ENCODE results near the gene TEX9.

Gene TEX9

GRCh38 chr15:56343879-56344278 is 21.3 kb upstream of the TEX9 start:
- no peak overlapping the region for H3K4me3 ChIP-seq (ENCODE audit: low read length)
- no peaks in the 10 kb centered on the region for H3K27me3 ChIP-seq (ENCODE audit: control insufficient read depth, insufficient read depth, low read length)
- H3K4me1 ChIP-seq (ENCODE audit: control insufficient read depth, insufficient read depth, low read length) = peaks cover 29% of the 10 kb centered on the region
- H3K9ac ChIP-seq (ENCODE audit: low read length) = no peak overlapping the region
- no peaks in the 10 kb centered on the region for H3K36me3 ChIP-seq (ENCODE audit: control insufficient read depth, insufficient read depth, low read length)
- no peaks in the 10 kb centered on the region for H3K9me3 ChIP-seq (ENCODE audit: control insufficient read depth, low read length)

GRCh38 chr15:56344336-56344735 is 20.9 kb upstream of the TEX9 start:
- H3K4me1 ChIP-seq (ENCODE audit: control insufficient read depth, insufficient read depth, low read length) = peaks cover 29% of the 10 kb centered on the region
- no peak overlapping the region for H3K4me3 ChIP-seq (ENCODE audit: low read length)
- H3K36me3 ChIP-seq (ENCODE audit: control insufficient read depth, insufficient read depth, low read length) = no peaks in the 10 kb centered on the region
- H3K27me3 ChIP-seq (ENCODE audit: control insufficient read depth, insufficient read depth, low read length) = no peaks in the 10 kb centered on the region
- H3K9me3 ChIP-seq (ENCODE audit: control insufficient read depth, low read length) = no peaks in the 10 kb centered on the region
- no peak overlapping the region for H3K9ac ChIP-seq (ENCODE audit: low read length)

- H3K27me3 ChIP-seq (ENCODE audit: control insufficient read depth, insufficient read depth, low read length) = no peaks in the 10 kb centered on the region
- H3K4me3 ChIP-seq (ENCODE audit: low read length) = no peak overlapping the region
- H3K36me3 ChIP-seq (ENCODE audit: control insufficient read depth, insufficient read depth, low read length) = no peaks in the 10 kb centered on the region
- H3K4me1 ChIP-seq (ENCODE audit: control insufficient read depth, insufficient read depth, low read length) = peaks cover 20% of the 10 kb centered on the region
- no peak overlapping the region for H3K9ac ChIP-seq (ENCODE audit: low read length)
- no peaks in the 10 kb centered on the region for H3K9me3 ChIP-seq (ENCODE audit: control insufficient read depth, low read length)
Observed at GRCh38 chr15:56346414-56346813, 18.8 kb upstream of the TEX9 start.

- H3K9me3 ChIP-seq (ENCODE audit: control insufficient read depth, low read length) = no peaks in the 10 kb centered on the region
- H3K4me1 ChIP-seq (ENCODE audit: control insufficient read depth, insufficient read depth, low read length) = peaks cover 15% of the 10 kb centered on the region
- no peaks in the 10 kb centered on the region for H3K36me3 ChIP-seq (ENCODE audit: control insufficient read depth, insufficient read depth, low read length)
- H3K27me3 ChIP-seq (ENCODE audit: control insufficient read depth, insufficient read depth, low read length) = no peaks in the 10 kb centered on the region
- H3K9ac ChIP-seq (ENCODE audit: low read length) = no peak overlapping the region
- H3K4me3 ChIP-seq (ENCODE audit: low read length) = no peak overlapping the region
Observed at GRCh38 chr15:56349554-56349953, 15.7 kb upstream of the TEX9 start.

- no peaks in the 10 kb centered on the region for H3K36me3 ChIP-seq (ENCODE audit: control insufficient read depth, insufficient read depth, low read length)
- no peaks in the 10 kb centered on the region for H3K9me3 ChIP-seq (ENCODE audit: control insufficient read depth, low read length)
- H3K9ac ChIP-seq (ENCODE audit: low read length) = no peak overlapping the region
- no peak overlapping the region for H3K4me3 ChIP-seq (ENCODE audit: low read length)
- H3K27me3 ChIP-seq (ENCODE audit: control insufficient read depth, insufficient read depth, low read length) = no peaks in the 10 kb centered on the region
- peaks cover 2% of the 10 kb centered on the region for H3K4me1 ChIP-seq (ENCODE audit: control insufficient read depth, insufficient read depth, low read length)
Observed at GRCh38 chr15:56351353-56351752, 13.9 kb upstream of the TEX9 start.

- H3K36me3 ChIP-seq (ENCODE audit: control insufficient read depth, insufficient read depth, low read length) = no peaks in the 10 kb centered on the region
- H3K4me1 ChIP-seq (ENCODE audit: control insufficient read depth, insufficient read depth, low read length) = no peaks in the 10 kb centered on the region
Observed at GRCh38 chr15:56351957-56352506, 13.2 kb upstream of the TEX9 start.

GRCh38 chr15:56353119-56353518 is 12.1 kb upstream of the TEX9 start:
- Histone ChIP-seq H3K36me3 (ENCODE audit: control insufficient read depth, insufficient read depth, low read length) (no peaks in the 10 kb centered on the region), H3K9ac (ENCODE audit: low read length) (no peak overlapping the region), H3K4me1 (ENCODE audit: control insufficient read depth, insufficient read depth, low read length) (no peaks in the 10 kb centered on the region), H3K9me3 (ENCODE audit: control insufficient read depth, low read length) (no peaks in the 10 kb centered on the region), H3K4me3 (ENCODE audit: low read length) (no peak overlapping the region), H3K27me3 (ENCODE audit: control insufficient read depth, insufficient read depth, low read length) (no peaks in the 10 kb centered on the region)

More at GRCh38 chr15:56351957-56352506, 13.2 kb upstream of the TEX9 start:
- Histone ChIP-seq H3K27me3 (ENCODE audit: control insufficient read depth, insufficient read depth, low read length) (no peaks in the 10 kb centered on the region), H3K9ac (ENCODE audit: low read length) (no peak overlapping the region), H3K4me3 (ENCODE audit: low read length) (no peak overlapping the region), H3K9me3 (ENCODE audit: control insufficient read depth, low read length) (no peaks in the 10 kb centered on the region)

GRCh38 chr15:56353740-56354139 is 11.5 kb upstream of the TEX9 start:
- no peak overlapping the region for H3K4me3 ChIP-seq (ENCODE audit: low read length)
- H3K4me1 ChIP-seq (ENCODE audit: control insufficient read depth, insufficient read depth, low read length) = no peaks in the 10 kb centered on the region
- H3K27me3 ChIP-seq (ENCODE audit: control insufficient read depth, insufficient read depth, low read length) = no peaks in the 10 kb centered on the region
- H3K9ac ChIP-seq (ENCODE audit: low read length) = no peak overlapping the region
- H3K9me3 ChIP-seq (ENCODE audit: control insufficient read depth, low read length) = no peaks in the 10 kb centered on the region
- no peaks in the 10 kb centered on the region for H3K36me3 ChIP-seq (ENCODE audit: control insufficient read depth, insufficient read depth, low read length)

- Histone ChIP-seq H3K36me3 (ENCODE audit: control insufficient read depth, insufficient read depth, low read length) (no peaks in the 10 kb centered on the region), H3K4me3 (ENCODE audit: low read length) (no peak overlapping the region), H3K4me1 (ENCODE audit: control insufficient read depth, insufficient read depth, low read length) (no peaks in the 10 kb centered on the region), H3K27me3 (ENCODE audit: control insufficient read depth, insufficient read depth, low read length) (no peaks in the 10 kb centered on the region), H3K9ac (ENCODE audit: low read length) (no peak overlapping the region), H3K9me3 (ENCODE audit: control insufficient read depth, low read length) (no peaks in the 10 kb centered on the region)
Observed at GRCh38 chr15:56356616-56357015, 8.6 kb upstream of the TEX9 start.

GRCh38 chr15:56358604-56359003 is 6.6 kb upstream of the TEX9 start:
- Histone ChIP-seq H3K4me3 (ENCODE audit: low read length) (no peak overlapping the region), H3K4me1 (ENCODE audit: control insufficient read depth, insufficient read depth, low read length) (no peaks in the 10 kb centered on the region), H3K9ac (ENCODE audit: low read length) (no peak overlapping the region), H3K36me3 (ENCODE audit: control insufficient read depth, insufficient read depth, low read length) (no peaks in the 10 kb centered on the region), H3K9me3 (ENCODE audit: control insufficient read depth, low read length) (no peaks in the 10 kb centered on the region), H3K27me3 (ENCODE audit: control insufficient read depth, insufficient read depth, low read length) (no peaks in the 10 kb centered on the region)

GRCh38 chr15:56361987-56362386 is 3.2 kb upstream of the TEX9 start:
- Histone ChIP-seq H3K27me3 (ENCODE audit: control insufficient read depth, insufficient read depth, low read length) (no peaks in the 10 kb centered on the region), H3K9ac (ENCODE audit: low read length) (no peak overlapping the region), H3K4me3 (ENCODE audit: low read length) (no peak overlapping the region), H3K4me1 (ENCODE audit: control insufficient read depth, insufficient read depth, low read length) (no peaks in the 10 kb centered on the region), H3K36me3 (ENCODE audit: control insufficient read depth, insufficient read depth, low read length) (no peaks in the 10 kb centered on the region), H3K9me3 (ENCODE audit: control insufficient read depth, low read length) (no peaks in the 10 kb centered on the region)

GRCh38 chr15:56366211-56366610 is 985 bp downstream of the TEX9 start:
- Histone ChIP-seq H3K4me3 (ENCODE audit: low read length) (peak overlapping the region; percentile 28), H3K9me3 (ENCODE audit: control insufficient read depth, low read length) (no peaks in the 10 kb centered on the region), H3K36me3 (ENCODE audit: control insufficient read depth, insufficient read depth, low read length) (no peaks in the 10 kb centered on the region), H3K4me1 (ENCODE audit: control insufficient read depth, insufficient read depth, low read length) (peaks cover 5% of the 10 kb centered on the region), H3K27me3 (ENCODE audit: control insufficient read depth, insufficient read depth, low read length) (no peaks in the 10 kb centered on the region), H3K9ac (ENCODE audit: low read length) (peak overlapping the region; percentile 69)

- Histone ChIP-seq H3K4me1 (ENCODE audit: control insufficient read depth, insufficient read depth, low read length) (peaks cover 10% of the 10 kb centered on the region), H3K9me3 (ENCODE audit: control insufficient read depth, low read length) (no peaks in the 10 kb centered on the region), H3K9ac (ENCODE audit: low read length) (no peak overlapping the region), H3K4me3 (ENCODE audit: low read length) (no peak overlapping the region), H3K36me3 (ENCODE audit: control insufficient read depth, insufficient read depth, low read length) (no peaks in the 10 kb centered on the region), H3K27me3 (ENCODE audit: control insufficient read depth, insufficient read depth, low read length) (no peaks in the 10 kb centered on the region)
Observed at GRCh38 chr15:56367156-56367555, 1.9 kb downstream of the TEX9 start.
